Mesothelial cell of epicardium (in vitro differentiated cells): ENCODE results near the gene ZNHIT1. TPM values are rescaled to one million over a fixed set of nuclear protein-coding genes. Genes with fewer than 3 reads are reported as not detected.
"Not testable (repeated sequence)": the region's sequence is repeated elsewhere in the genome, so short reads cannot be mapped to it uniquely, and the experiment has no call there.

Source experiments
- DNase-seq, 2 experiments: peaks; one replicate each; pipeline ENCODE4 v3.0.0; 2021; ENCODE audit warnings: low spot score in 2 of 2; ENCODE audit not compliant: unreplicated experiment in 2 of 2
- H3K27ac Mint-ChIP-seq: 2 replicates; pipeline ENCODE4 v1.8.0; 2021; ENCODE audit warnings: mixed read lengths
- H3K27me3 Mint-ChIP-seq: 2 replicates; pipeline ENCODE4 v1.8.0; 2021; ENCODE audit warnings: low read depth, mixed read lengths
- H3K36me3 Mint-ChIP-seq: 2 replicates; pipeline ENCODE4 v1.8.0; 2021; ENCODE audit warnings: mixed read lengths
- H3K4me1 Mint-ChIP-seq: 2 replicates; pipeline ENCODE4 v1.8.0; 2021; ENCODE audit warnings: mixed read lengths
- H3K4me3 Mint-ChIP-seq: 2 replicates; pipeline ENCODE4 v1.8.0; 2021; ENCODE audit warnings: mild to moderate bottlenecking, moderate library complexity, mixed read lengths
- H3K9me3 Mint-ChIP-seq: 2 replicates; pipeline ENCODE4 v1.8.0; 2021; ENCODE audit warnings: mixed read lengths
- CTCF ChIP-seq: fragments of 200-600 bp; sonication (generic); IDR thresholded peaks from one replicate; pipeline ENCODE4 v1.5.0; 2021; ENCODE audit warnings: antibody characterized with exemption; ENCODE audit not compliant: unreplicated experiment
- total RNA-seq: library from RNA; stranded (reverse); gene quantifications from 3 replicates; pipeline ENCODE4 v1.2.1, GENCODE V29; 2021

The ZNHIT1 gene
- total RNA-seq, 1 donor from 2014 or later, result 54.9 TPM

DNA sequence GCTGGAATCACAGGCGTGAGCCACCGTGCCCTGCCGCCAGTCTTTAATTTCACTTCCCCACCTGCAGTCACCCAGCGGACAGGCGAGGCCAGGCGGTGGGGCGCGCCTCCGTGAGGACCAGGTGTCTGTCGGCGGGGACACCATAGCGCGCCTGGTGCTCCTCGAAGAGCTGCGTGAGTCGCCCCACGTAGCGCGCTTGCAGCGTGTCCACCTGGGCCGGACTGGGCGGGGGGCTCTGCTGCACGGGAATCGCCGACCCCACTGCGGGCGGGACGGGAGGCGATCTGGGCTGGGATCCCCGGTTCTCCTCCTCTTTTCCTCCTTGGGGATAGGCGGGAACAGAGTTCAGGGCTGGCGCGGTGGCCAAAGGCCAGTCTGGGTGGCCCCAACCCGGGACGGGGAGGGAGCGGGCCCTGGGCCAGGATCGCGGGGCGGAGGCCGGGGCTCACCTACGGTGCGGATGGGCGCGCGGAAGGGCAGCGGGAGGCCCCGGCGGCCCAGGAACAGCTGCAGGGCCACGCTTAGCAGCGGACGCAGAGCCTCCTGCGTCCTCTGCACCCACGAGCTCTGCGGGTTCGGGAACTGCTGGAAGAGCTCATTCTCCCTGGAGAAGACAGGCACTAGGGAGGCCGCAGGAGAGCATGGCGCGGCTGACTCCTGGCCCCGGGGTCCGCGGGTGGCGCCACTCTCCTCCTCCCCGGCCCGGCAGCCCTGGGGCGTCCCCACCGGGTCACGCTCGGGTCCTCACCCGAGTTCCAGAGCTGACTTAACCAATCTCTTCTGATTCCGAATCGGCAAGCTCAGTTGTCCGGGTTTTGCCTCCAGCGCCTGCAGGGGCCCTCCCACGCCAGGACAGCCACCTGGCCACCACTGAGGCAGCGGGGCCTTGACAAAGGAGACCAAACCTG lies 16.0 kb upstream of the ZNHIT1 start:
- no peak for DNase-seq
- Mint-ChIP-seq H3K9me3 (no peaks in the 10 kb centered on the region), H3K4me1 (peaks cover 2% of the 10 kb centered on the region), H3K4me3 (no peak overlapping the region), H3K27me3 (peaks cover 56% of the 10 kb centered on the region), H3K36me3 (peaks cover 9% of the 10 kb centered on the region), H3K27ac (no peak overlapping the region)
- TF ChIP-seq CTCF, result no peak

GRCh38 chr7:101202603-101202918 lies 15.4 kb upstream of the ZNHIT1 start:
- Mint-ChIP-seq H3K4me1 (peaks cover 2% of the 10 kb centered on the region), H3K9me3 (no peaks in the 10 kb centered on the region), H3K4me3 (no peak overlapping the region), H3K36me3 (peaks cover 9% of the 10 kb centered on the region), H3K27ac (no peak overlapping the region), H3K27me3 (peaks cover 56% of the 10 kb centered on the region)
- no peak for DNase-seq
- TF ChIP-seq CTCF, result no peak

GRCh38 chr7:101203740-101204738 lies 13.9 kb upstream of the ZNHIT1 start:
- H3K4me3 Mint-ChIP-seq, H3K27ac Mint-ChIP-seq, H3K4me1 Mint-ChIP-seq, H3K9me3 Mint-ChIP-seq, DNase-seq: not testable (repeated sequence)
- peaks cover 53% of the 10 kb centered on the region for H3K27me3 Mint-ChIP-seq
- peaks cover 16% of the 10 kb centered on the region for H3K36me3 Mint-ChIP-seq

DNA sequence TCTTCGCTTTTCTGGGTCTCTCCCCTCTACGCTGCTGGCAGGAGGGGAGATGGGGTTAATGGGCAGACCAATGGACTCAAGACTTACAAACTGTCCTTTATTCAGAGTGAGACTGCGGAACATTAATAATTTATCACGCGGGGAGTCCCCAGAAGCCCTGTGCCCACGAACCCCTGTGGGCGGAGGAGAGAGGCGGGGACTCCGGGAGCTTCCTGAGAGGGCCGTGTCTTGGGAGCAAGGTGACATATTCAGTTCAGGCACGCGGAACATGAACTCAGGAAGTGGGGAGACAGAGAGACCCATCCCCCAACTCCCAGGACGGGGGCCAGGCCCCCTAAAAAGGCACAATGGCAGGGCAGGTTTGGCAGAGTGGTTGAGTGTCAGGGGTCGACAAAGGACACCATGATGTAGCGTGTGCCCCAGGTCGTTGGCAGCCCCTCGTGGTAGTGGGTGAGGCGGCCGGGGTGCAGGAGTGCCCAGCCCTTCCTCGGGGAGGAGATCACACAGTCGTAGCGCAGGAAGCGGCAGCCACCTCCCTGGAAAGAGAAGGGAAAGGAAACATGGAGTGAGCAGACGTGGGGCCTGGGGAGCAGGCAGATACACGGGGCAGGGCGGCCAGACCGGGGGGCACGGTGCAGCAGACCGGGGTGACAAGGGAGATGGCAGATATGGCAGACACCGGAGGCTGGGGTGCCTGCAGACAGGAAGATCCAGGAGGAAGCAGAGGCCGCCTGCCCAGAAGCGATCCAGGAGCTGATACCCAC lies 11.9 kb upstream of the ZNHIT1 start:
- H3K36me3 Mint-ChIP-seq, result peaks cover 18% of the 10 kb centered on the region
- H3K4me3 Mint-ChIP-seq, result no peak overlapping the region
- H3K4me1 Mint-ChIP-seq, result no peaks in the 10 kb centered on the region
- H3K27ac Mint-ChIP-seq, result no peak overlapping the region
- H3K9me3 Mint-ChIP-seq, result no peaks in the 10 kb centered on the region
- TF ChIP-seq CTCF, result no peak
- peaks cover 38% of the 10 kb centered on the region for H3K27me3 Mint-ChIP-seq
- no peak for DNase-seq

GRCh38 chr7:101206665-101207042 lies 11.3 kb upstream of the ZNHIT1 start:
- H3K27ac Mint-ChIP-seq, result no peak overlapping the region
- DNase-seq, result no peak
- H3K4me1 Mint-ChIP-seq, result no peaks in the 10 kb centered on the region
- H3K9me3 Mint-ChIP-seq, result no peaks in the 10 kb centered on the region
- no peak for TF ChIP-seq CTCF
- H3K27me3 Mint-ChIP-seq, result peaks cover 32% of the 10 kb centered on the region
- no peak overlapping the region for H3K4me3 Mint-ChIP-seq
- H3K36me3 Mint-ChIP-seq, result peaks cover 18% of the 10 kb centered on the region
